Epithelial cell of alveolus of lung (primary cell): Measurements from ENCODE around the gene OR2T8. TPM values are rescaled to one million over a fixed set of nuclear protein-coding genes. Genes with fewer than 3 reads are reported as not detected.

Experiments
- total RNA-seq: library from RNA; depleted of rRNA; stranded (reverse); fragments of >200 nt; gene quantifications from 2 replicates; pipeline ENCODE4 v1.2.1, GENCODE V29; 2015

Gene OR2T8, protein sequence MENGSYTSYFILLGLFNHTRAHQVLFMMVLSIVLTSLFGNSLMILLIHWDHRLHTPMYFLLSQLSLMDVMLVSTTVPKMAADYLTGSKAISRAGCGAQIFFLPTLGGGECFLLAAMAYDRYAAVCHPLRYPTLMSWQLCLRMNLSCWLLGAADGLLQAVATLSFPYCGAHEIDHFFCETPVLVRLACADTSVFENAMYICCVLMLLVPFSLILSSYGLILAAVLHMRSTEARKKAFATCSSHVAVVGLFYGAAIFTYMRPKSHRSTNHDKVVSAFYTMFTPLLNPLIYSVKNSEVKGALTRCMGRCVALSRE
- not detected in 2 replicates for total RNA-seq

GRCh38 chr1:247919952-247920351, at the start of gene OR2T8:
OR2T8 (plus strand) TSS chr1:247920252; CDS start chr1:247921018, 766 bp downstream.

GRCh38 chr1:247895163-247895637, 24.9 kb upstream of the OR2T8 start, which contains the start of gene OR2W3:
OR2W3 (plus strand) TSS chr1:247895587; CDS start chr1:247895587, 0 bp downstream.

GRCh38 chr1:247924868-247925267, 4.8 kb downstream of the OR2T8 start, which contains the start of gene OR2AJ1:
OR2AJ1 (plus strand) TSS chr1:247924889; CDS start chr1:247933769, 8,880 bp downstream.

GRCh38 chr1:247948558-247948957, 28.5 kb downstream of the OR2T8 start, which contains the start of gene OR2L8:
OR2L8 (plus strand) TSS chr1:247948858; CDS start chr1:247948858, 0 bp downstream.

GRCh38 chr1:247964933-247965332, 44.9 kb downstream of the OR2T8 start, which contains the start of gene OR2AK2:
OR2AK2 (plus strand) TSS chr1:247965233; CDS start chr1:247965377, 144 bp downstream.

Other genes starting within 250 kb of the OR2T8 start
- not detected in 2 replicates for gene OR13G1, start 240.5 kb upstream of the OR2T8 start, total RNA-seq
- gene OR6F1, start 203.6 kb upstream of the OR2T8 start, total RNA-seq = not detected in 2 replicates
- gene OR14K1, start 181.6 kb upstream of the OR2T8 start, total RNA-seq = not detected in 2 replicates
- not detected in 2 replicates for gene OR14A2, start 172.1 kb upstream of the OR2T8 start, total RNA-seq
- gene OR1C1, start 159.7 kb upstream of the OR2T8 start, total RNA-seq = not detected in 2 replicates
- not detected in 2 replicates for gene OR14A16, start 96.1 kb upstream of the OR2T8 start, total RNA-seq
- gene OR11L1, start 78.4 kb upstream of the OR2T8 start, total RNA-seq = not detected in 2 replicates
- 0.13 and 0.32 TPM in 2 replicates for gene TRIM58, start 63.1 kb upstream of the OR2T8 start, total RNA-seq
- gene OR2W3, start 24.7 kb upstream of the OR2T8 start, total RNA-seq = not detected in 2 replicates
- not detected in 2 replicates for gene OR2AJ1, start 4.6 kb downstream of the OR2T8 start, total RNA-seq
- not detected in 2 replicates for gene OR2L8, start 28.6 kb downstream of the OR2T8 start, total RNA-seq
- not detected in 2 replicates for gene OR2AK2, start 45.0 kb downstream of the OR2T8 start, total RNA-seq
- not detected in 2 replicates for gene OR2L5, start 93.4 kb downstream of the OR2T8 start, total RNA-seq
- gene OR2L2, start 109.8 kb downstream of the OR2T8 start, total RNA-seq = not detected in 2 replicates
- not detected in 2 replicates for gene OR2L3, start 126.6 kb downstream of the OR2T8 start, total RNA-seq
- gene OR2L13, start 174.9 kb downstream of the OR2T8 start, total RNA-seq = not detected in 2 replicates
- not detected in 2 replicates for gene OR2M5, start 224.9 kb downstream of the OR2T8 start, total RNA-seq